SU-DHL-6 (cell line): ENCODE results near the gene COL20A1.

Experiments used
- H2AFZ ChIP-seq: fragments of 200-600 bp; sonication (generic); 2 replicates; pipeline ENCODE4 v1.6.1; 2014; ENCODE audit warnings: low read depth, mild to moderate bottlenecking, moderate library complexity, mixed read lengths, antibody characterized with exemption, low read length; ENCODE audit not compliant: severe bottlenecking
- H3F3A ChIP-seq: fragments of 200-600 bp; shearing (Covaris generic); 2 replicates; pipeline ENCODE4 v1.6.0; 2016; ENCODE audit warnings: antibody characterized with exemption, mild to moderate bottlenecking; ENCODE audit not compliant: insufficient read depth
- H3K27ac ChIP-seq: fragments of 200-600 bp; sonication (generic); 2 replicates; pipeline ENCODE4 v1.5.1; 2016; ENCODE audit warnings: low read depth, mild to moderate bottlenecking, low read length, moderate library complexity, mixed read lengths
- H3K27me3 ChIP-seq: fragments of 200-600 bp; sonication (generic), shearing (Covaris generic); 2 replicates; pipeline ENCODE4 v1.6.0; 2014; ENCODE audit warnings: mild to moderate bottlenecking, low read length
- H3K36me3 ChIP-seq: fragments of 200-600 bp; sonication (generic); 2 replicates; pipeline ENCODE4 v1.6.1; 2014; ENCODE audit warnings: mild to moderate bottlenecking, low read length, mixed read lengths
- H3K4me2 ChIP-seq: fragments of 300-600, 200-600 bp; shearing (Covaris generic), sonication (generic); 2 replicates; pipeline ENCODE4 v1.6.0; 2014; ENCODE audit warnings: low read length, low read depth, mild to moderate bottlenecking; ENCODE audit not compliant: poor library complexity, severe bottlenecking
- H3K4me3 ChIP-seq: fragments of 200-600 bp; sonication (generic); 2 replicates; pipeline ENCODE4 v1.5.1; 2014; ENCODE audit warnings: antibody characterized with exemption, low read length, mild to moderate bottlenecking, mixed read lengths; ENCODE audit not compliant: insufficient read depth, poor library complexity, severe bottlenecking
- H3K79me2 ChIP-seq: fragments of 200-600 bp; sonication (generic); 2 replicates; pipeline ENCODE4 v1.6.1; 2014; ENCODE audit warnings: mild to moderate bottlenecking, low read length, moderate library complexity; ENCODE audit not compliant: insufficient read depth
- H3K9ac ChIP-seq: fragments of 200-600 bp; sonication (generic); 2 replicates; pipeline ENCODE4 v1.7.0; 2014; ENCODE audit warnings: mild to moderate bottlenecking, low read length
- H3K9me2 ChIP-seq: fragments of 200-600 bp; sonication (generic); replicated peaks from 2 replicates; pipeline ENCODE4 v1.6.1; 2014; ENCODE audit warnings: low read length; ENCODE audit not compliant: insufficient read depth
- H3K9me3 ChIP-seq: fragments of 200-600 bp; sonication (generic); 2 replicates; pipeline ENCODE4 v1.6.1; 2014; ENCODE audit warnings: low read length, mixed read lengths; ENCODE audit not compliant: insufficient read depth
- H4K20me1 ChIP-seq: fragments of 200-600 bp; sonication (generic); 2 replicates; pipeline ENCODE4 v1.6.1; 2014; ENCODE audit warnings: low read depth, mild to moderate bottlenecking, antibody characterized with exemption, low read length, moderate library complexity, mixed read lengths
- CTCF ChIP-seq: fragments of 200-600 bp; sonication (generic); IDR thresholded peaks from one replicate; pipeline ENCODE4 v1.5.1; 2017; ENCODE audit warnings: antibody characterized with exemption, mild to moderate bottlenecking, low read length, moderate library complexity; ENCODE audit not compliant: insufficient read depth, poor library complexity, severe bottlenecking
- EZH2phosphoT487 ChIP-seq: fragments of 200-600 bp; sonication (generic), shearing (Covaris generic); conservative IDR thresholded peaks from 2 replicates; pipeline ENCODE4 v1.6.1; 2018; ENCODE audit warnings: mild to moderate bottlenecking, antibody characterized with exemption, low read length, moderate library complexity, mixed read lengths

The COL20A1 gene

GRCh38 chr20:63280929-63281545, 11.9 kb upstream of the COL20A1 start:
- Histone ChIP-seq H3K9ac (no peak overlapping the region), H3K9me3 (no peaks in the 10 kb centered on the region), H3K4me3 (no peak overlapping the region), H3F3A (no peaks in the 10 kb centered on the region), H3K27me3 (no peaks in the 10 kb centered on the region), H3K79me2 (0 out of 2 replicates have a peak, but pooled peaks cover 2% of the 10 kb centered on the region), H2AFZ (no peak overlapping the region), H3K9me2 (no peaks in the 10 kb centered on the region), H3K27ac (no peak overlapping the region), H3K4me2 (no peak overlapping the region), H3K36me3 (no peaks in the 10 kb centered on the region), H4K20me1 (no peaks in the 10 kb centered on the region)
- TF ChIP-seq CTCF (peak; percentile 10), EZH2phosphoT487 (no peak)

GRCh38 chr20:63281742-63282665, 11.0 kb upstream of the COL20A1 start:
- H3K9me2 ChIP-seq = no peaks in the 10 kb centered on the region
- no peak overlapping the region for H2AFZ ChIP-seq
- H3K27me3 ChIP-seq = no peaks in the 10 kb centered on the region
- no peaks in the 10 kb centered on the region for H3F3A ChIP-seq
- H3K4me2 ChIP-seq = no peak overlapping the region
- no peak overlapping the region for H3K9ac ChIP-seq
- H3K27ac ChIP-seq = no peak overlapping the region
- no peaks in the 10 kb centered on the region for H4K20me1 ChIP-seq
- H3K9me3 ChIP-seq = no peaks in the 10 kb centered on the region
- no peaks in the 10 kb centered on the region for H3K36me3 ChIP-seq
- H3K4me3 ChIP-seq = no peak overlapping the region
- no peaks in the 10 kb centered on the region for H3K79me2 ChIP-seq
- TF ChIP-seq EZH2phosphoT487 = no peak
- TF ChIP-seq CTCF = no peak

- no peaks in the 10 kb centered on the region for H3K9me3 ChIP-seq
- H3K4me2 ChIP-seq = no peak overlapping the region
- no peak overlapping the region for H3K4me3 ChIP-seq
These were observed 10.0 kb upstream of the COL20A1 start for GRCh38 chr20:63282946-63283345.

More at GRCh38 chr20:63282946-63283345, 10.0 kb upstream of the COL20A1 start:
- Histone ChIP-seq H3K36me3 (no peaks in the 10 kb centered on the region), H3K79me2 (no peaks in the 10 kb centered on the region), H3K27me3 (no peaks in the 10 kb centered on the region), H4K20me1 (no peaks in the 10 kb centered on the region), H3K9ac (no peak overlapping the region), H3K9me2 (no peaks in the 10 kb centered on the region), H3K27ac (no peak overlapping the region), H3F3A (no peaks in the 10 kb centered on the region), H2AFZ (no peak overlapping the region)
- TF ChIP-seq CTCF (no peak), EZH2phosphoT487 (no peak)
